CD4-positive, CD25-positive, alpha-beta regulatory T cell (primary cell): ENCODE data around the gene TRIM62. TPM values are rescaled to one million over a fixed set of nuclear protein-coding genes. Genes with fewer than 3 reads are reported as not detected.

Source experiments
- ATAC-seq, 2 donors: fragments of 150-1000 bp; cut with Tn5 transposase; one replicate each; pipeline ENCODE4 v1.10.0; 2021; ENCODE audit warnings: low read depth in 2 of 2, moderate number of reproducible peaks in 2 of 2, moderate library complexity in 1 of 2
- DNase-seq, 3 donors: peaks; one replicate each; pipeline versions ENCODE4 v3.0.0 to v3.0.0-alpha.2; 2012 to 2022; ENCODE audit warnings: mixed read lengths in 1 of 3
- H3K27ac ChIP-seq: one replicate; pipeline ENCODE4 v1.7.0; 2013; ENCODE audit warnings: mild to moderate bottlenecking, low read length; ENCODE audit not compliant: insufficient read depth, poor library complexity, severe bottlenecking
- H3K27me3 ChIP-seq: one replicate; pipeline ENCODE4 v1.7.0; 2013; ENCODE audit warnings: low read length; ENCODE audit not compliant: control insufficient read depth, insufficient read depth
- H3K36me3 ChIP-seq: one replicate; pipeline ENCODE4 v1.7.0; 2013; ENCODE audit warnings: mild to moderate bottlenecking, low read length, moderate library complexity; ENCODE audit not compliant: control insufficient read depth, insufficient read depth
- H3K4me1 ChIP-seq: 2 replicates; pipeline ENCODE4 v1.7.0; 2013; ENCODE audit warnings: mild to moderate bottlenecking, low read length; ENCODE audit not compliant: insufficient read depth, control insufficient read depth, poor library complexity, severe bottlenecking
- H3K4me3 ChIP-seq: one replicate; pipeline ENCODE4 v1.7.0; 2013; ENCODE audit warnings: low read depth, mild to moderate bottlenecking, low read length, moderate library complexity
- H3K9me3 ChIP-seq, 2 experiments: 1 replicate in 1 of 2; 2 replicates in 1 of 2; pipeline ENCODE4 v1.7.0; 2013; ENCODE audit warnings: low read length in 2 of 2, mild to moderate bottlenecking in 1 of 2, moderate library complexity in 1 of 2; ENCODE audit not compliant: control insufficient read depth in 2 of 2
- H3K27ac Mint-ChIP-seq, 3 donors: one replicate each; pipeline ENCODE4 v1.8.0; 2020 to 2022; ENCODE audit warnings: mild to moderate bottlenecking in 3 of 3, mixed read lengths in 3 of 3, moderate library complexity in 2 of 3
- H3K27me3 Mint-ChIP-seq: one replicate; pipeline ENCODE4 v1.8.0; 2022; ENCODE audit warnings: mild to moderate bottlenecking, mixed read lengths
- H3K36me3 Mint-ChIP-seq: one replicate; pipeline ENCODE4 v1.8.0; 2020; ENCODE audit warnings: mixed read lengths
- H3K4me1 Mint-ChIP-seq, 4 donors: one replicate each; pipeline ENCODE4 v1.8.0; 2020 to 2022; ENCODE audit warnings: mixed read lengths in 4 of 4, mild to moderate bottlenecking in 1 of 4
- H3K4me3 Mint-ChIP-seq, 4 donors: one replicate each; pipeline ENCODE4 v1.8.0; 2020 to 2022; ENCODE audit warnings: mild to moderate bottlenecking in 4 of 4, mixed read lengths in 4 of 4, moderate library complexity in 3 of 4
- H3K9me3 Mint-ChIP-seq, 7 donors: one replicate each; pipeline ENCODE4 v1.8.0; 2020 to 2022; ENCODE audit warnings: mixed read lengths in 7 of 7, mild to moderate bottlenecking in 3 of 7, moderate library complexity in 2 of 7
- polyA plus RNA-seq, 4 donors: library from polyadenylated mRNA; unstranded; fragments of 300-500 nt; fragmentation: Illumina TruSeq; gene quantifications; one replicate each; pipeline ENCODE4 v1.2.3, GENCODE V29; 2021
- total RNA-seq: library from RNA; stranded (reverse); gene quantifications from one replicate; pipeline ENCODE4 v1.2.3, GENCODE V29; 2022

TRIM62 gene
- total and polyA plus RNA-seq, 5 donors from 2014 or later: 5.6 to 29.1 (median 6.5) TPM

GRCh38 chr1:33147997-33148314 lies 33.9 kb downstream of the TRIM62 start:
- peaks cover 16% of the 10 kb centered on the region for H3K36me3 Mint-ChIP-seq
- H3K27ac ChIP-seq: no peak overlapping the region
- no peaks in the 10 kb centered on the region for H3K9me3 ChIP-seq
- H3K27ac Mint-ChIP-seq: peak overlapping the region in 1 of 3 donors; percentile 65
- no peaks in the 10 kb centered on the region for H3K27me3 ChIP-seq
- H3K4me3 Mint-ChIP-seq: no peak overlapping the region
- peaks cover 30% of the 10 kb centered on the region for H3K36me3 ChIP-seq
- peaks cover 0 to 5% (median 2%) of the 10 kb centered on the region in 4 donors for H3K4me1 Mint-ChIP-seq
- no peaks in the 10 kb centered on the region for H3K27me3 Mint-ChIP-seq
- DNase-seq: no peak
- no peaks in the 10 kb centered on the region for H3K4me1 ChIP-seq
- no peak overlapping the region for H3K4me3 ChIP-seq
- no peaks in the 10 kb centered on the region for H3K9me3 Mint-ChIP-seq
- ATAC-seq: no peak

- Histone ChIP-seq H3K27ac (no peak overlapping the region), H3K9me3 (no peaks in the 10 kb centered on the region), H3K4me1 (no peaks in the 10 kb centered on the region), H3K36me3 (peaks cover 28% of the 10 kb centered on the region), H3K4me3 (no peak overlapping the region), H3K27me3 (no peaks in the 10 kb centered on the region)
- Mint-ChIP-seq H3K36me3 (peaks cover 16% of the 10 kb centered on the region), H3K27me3 (no peaks in the 10 kb centered on the region), H3K4me1 (peaks cover 0 to 6% (median under 1%) of the 10 kb centered on the region in 4 donors), H3K9me3 (no peaks in the 10 kb centered on the region), H3K27ac (peak overlapping the region in 1 of 3 donors; percentile 65), H3K4me3 (no peak overlapping the region)
- ATAC-seq (no peak), DNase-seq (no peak)
Observed at GRCh38 chr1:33147275-33147996, 34.4 kb downstream of the TRIM62 start.

- no peaks in the 10 kb centered on the region for H3K9me3 Mint-ChIP-seq
- peaks cover 16% of the 10 kb centered on the region for H3K36me3 Mint-ChIP-seq
- peaks cover 0 to 6% (median 4%) of the 10 kb centered on the region in 4 donors for H3K4me1 Mint-ChIP-seq
- no peaks in the 10 kb centered on the region for H3K27me3 Mint-ChIP-seq
- no peak overlapping the region for H3K4me3 Mint-ChIP-seq
- H3K4me1 ChIP-seq: no peaks in the 10 kb centered on the region
- no peak overlapping the region for H3K27ac ChIP-seq
- H3K36me3 ChIP-seq: peaks cover 25% of the 10 kb centered on the region
- H3K27ac Mint-ChIP-seq: peak overlapping the region in 1 of 3 donors; percentile 69
- no peak for ATAC-seq
- no peak for DNase-seq
- H3K4me3 ChIP-seq: no peak overlapping the region
- no peaks in the 10 kb centered on the region for H3K9me3 ChIP-seq
- H3K27me3 ChIP-seq: no peaks in the 10 kb centered on the region
Observed at GRCh38 chr1:33146003-33146402, 35.8 kb downstream of the TRIM62 start.

GRCh38 chr1:33143698-33144097 lies 38.1 kb downstream of the TRIM62 start:
- H3K4me3 ChIP-seq: no peak overlapping the region
- H3K4me1 ChIP-seq: no peaks in the 10 kb centered on the region
- Mint-ChIP-seq H3K4me1 (peaks cover 0 to 16% (median 10%) of the 10 kb centered on the region in 4 donors), H3K27ac (peak overlapping the region in 2 of 3 donors; percentile 49 to 59), H3K27me3 (no peaks in the 10 kb centered on the region), H3K4me3 (no peak overlapping the region), H3K36me3 (peaks cover 16% of the 10 kb centered on the region), H3K9me3 (no peaks in the 10 kb centered on the region)
- DNase-seq (no peak), ATAC-seq (no peak)
- no peaks in the 10 kb centered on the region for H3K9me3 ChIP-seq
- peaks cover 25% of the 10 kb centered on the region for H3K36me3 ChIP-seq
- H3K27ac ChIP-seq: no peak overlapping the region
- H3K27me3 ChIP-seq: no peaks in the 10 kb centered on the region

GRCh38 chr1:33143176-33143575 lies 38.7 kb downstream of the TRIM62 start:
- Histone ChIP-seq H3K27me3 (no peaks in the 10 kb centered on the region), H3K4me3 (no peak overlapping the region), H3K27ac (no peak overlapping the region), H3K36me3 (peaks cover 25% of the 10 kb centered on the region), H3K9me3 (no peaks in the 10 kb centered on the region), H3K4me1 (no peaks in the 10 kb centered on the region)
- Mint-ChIP-seq H3K9me3 (no peaks in the 10 kb centered on the region), H3K27ac (peak overlapping the region in 2 of 3 donors; percentile 49 to 85), H3K4me3 (no peak overlapping the region), H3K27me3 (no peaks in the 10 kb centered on the region), H3K36me3 (peaks cover 16% of the 10 kb centered on the region), H3K4me1 (peaks cover 0 to 16% (median 10%) of the 10 kb centered on the region in 4 donors)
- DNase-seq (no peak), ATAC-seq (no peak)

GRCh38 chr1:33142483-33143064 lies 39.3 kb downstream of the TRIM62 start:
- H3K4me3 Mint-ChIP-seq: no peak overlapping the region
- peaks cover 0 to 19% (median 10%) of the 10 kb centered on the region in 4 donors for H3K4me1 Mint-ChIP-seq
- no peaks in the 10 kb centered on the region for H3K9me3 ChIP-seq
- no peaks in the 10 kb centered on the region for H3K27me3 Mint-ChIP-seq
- peak overlapping the region in 1 of 3 donors; percentile 85 for H3K27ac Mint-ChIP-seq
- DNase-seq: no peak
- no peaks in the 10 kb centered on the region for H3K27me3 ChIP-seq
- no peak overlapping the region for H3K4me3 ChIP-seq
- peaks cover 21% of the 10 kb centered on the region for H3K36me3 ChIP-seq
- no peak for ATAC-seq
- H3K36me3 Mint-ChIP-seq: peaks cover 11% of the 10 kb centered on the region
- no peak overlapping the region for H3K27ac ChIP-seq
- no peaks in the 10 kb centered on the region for H3K4me1 ChIP-seq
- no peaks in the 10 kb centered on the region for H3K9me3 Mint-ChIP-seq

GRCh38 chr1:33141781-33142180 lies 40.1 kb downstream of the TRIM62 start:
- Histone ChIP-seq H3K27me3 (no peaks in the 10 kb centered on the region), H3K36me3 (peaks cover 13% of the 10 kb centered on the region), H3K4me1 (no peaks in the 10 kb centered on the region), H3K4me3 (no peak overlapping the region), H3K9me3 (no peaks in the 10 kb centered on the region), H3K27ac (no peak overlapping the region)
- Mint-ChIP-seq H3K36me3 (peaks cover 6% of the 10 kb centered on the region), H3K4me3 (no peak overlapping the region), H3K4me1 (peaks cover 0 to 19% (median 10%) of the 10 kb centered on the region in 4 donors), H3K27ac (peak overlapping the region in 1 of 3 donors; percentile 11), H3K27me3 (no peaks in the 10 kb centered on the region), H3K9me3 (no peaks in the 10 kb centered on the region)
- DNase-seq: no peak
- ATAC-seq: no peak

- H3K4me3 Mint-ChIP-seq: no peak overlapping the region
- ATAC-seq: no peak
- peak overlapping the region; percentile 26 to 85 (median 51) for H3K27ac Mint-ChIP-seq
- Histone ChIP-seq H3K27ac (no peak overlapping the region), H3K27me3 (no peaks in the 10 kb centered on the region), H3K36me3 (peaks cover 7% of the 10 kb centered on the region), H3K4me1 (no peaks in the 10 kb centered on the region), H3K9me3 (no peaks in the 10 kb centered on the region), H3K4me3 (no peak overlapping the region)
- H3K9me3 Mint-ChIP-seq: no peaks in the 10 kb centered on the region
- peaks cover 3% of the 10 kb centered on the region for H3K36me3 Mint-ChIP-seq
- DNase-seq: no peak
- H3K4me1 Mint-ChIP-seq: peaks cover 0 to 20% (median 10%) of the 10 kb centered on the region in 4 donors
- no peaks in the 10 kb centered on the region for H3K27me3 Mint-ChIP-seq
Observed at GRCh38 chr1:33141216-33141615, 40.6 kb downstream of the TRIM62 start.
